HG03342 (cell line): Measurements from ENCODE around the gene TRABD2B.

Source experiments
- ATAC-seq: cut with Tn5 transposase; IDR thresholded peaks from one replicate; pipeline ENCODE4 v1.9.1; 2021; ENCODE audit warnings: mild to moderate bottlenecking, moderate library complexity; ENCODE audit not compliant: unreplicated experiment

TRABD2B gene

GRCh38 chr1:47810964-47811682 is 186.1 kb downstream of the TRABD2B start:
- ATAC-seq: no peak

- no peak for ATAC-seq
Measured at GRCh38 chr1:47809301-47810084, 187.7 kb downstream of the TRABD2B start.

GRCh38 chr1:47808612-47809011 is 188.6 kb downstream of the TRABD2B start:
- no peak for ATAC-seq

GRCh38 chr1:47805921-47806361 is 191.2 kb downstream of the TRABD2B start:
- ATAC-seq: no peak

- no peak for ATAC-seq
Measured at GRCh38 chr1:47805018-47805417, 192.2 kb downstream of the TRABD2B start.

- ATAC-seq: no peak
Measured at GRCh38 chr1:47803815-47804501, 193.2 kb downstream of the TRABD2B start.

- no peak for ATAC-seq
Measured at GRCh38 chr1:47797575-47797974, 199.6 kb downstream of the TRABD2B start.

GRCh38 chr1:47796626-47797025 is 200.6 kb downstream of the TRABD2B start:
- ATAC-seq: no peak

- no peak for ATAC-seq
Measured at GRCh38 chr1:47795102-47795501, 202.1 kb downstream of the TRABD2B start.

- no peak for ATAC-seq
Measured at GRCh38 chr1:47794530-47794929, 202.7 kb downstream of the TRABD2B start.

- ATAC-seq: no peak
Measured at GRCh38 chr1:47794081-47794480, 203.1 kb downstream of the TRABD2B start.

GRCh38 chr1:47793563-47793962 is 203.6 kb downstream of the TRABD2B start:
- ATAC-seq: no peak

- no peak for ATAC-seq
Measured at GRCh38 chr1:47792779-47793178, 204.4 kb downstream of the TRABD2B start.

- no peak for ATAC-seq
Measured at GRCh38 chr1:47791879-47792608, 205.1 kb downstream of the TRABD2B start.

- ATAC-seq: no peak
Measured at GRCh38 chr1:47788761-47789160, 208.4 kb downstream of the TRABD2B start.

GRCh38 chr1:47787560-47787959 is 209.6 kb downstream of the TRABD2B start:
- no peak for ATAC-seq

- ATAC-seq: no peak
Measured at GRCh38 chr1:47786316-47786715, 210.9 kb downstream of the TRABD2B start.

GRCh38 chr1:47785561-47786271 is 211.5 kb downstream of the TRABD2B start:
- no peak for ATAC-seq

GRCh38 chr1:47785118-47785517 is 212.1 kb downstream of the TRABD2B start:
- no peak for ATAC-seq

- ATAC-seq: no peak
Measured at GRCh38 chr1:47784497-47784822, 212.7 kb downstream of the TRABD2B start.
